GM18951 (cell line): Measurements from ENCODE around the gene EPB41L5.
"Not testable (repeated sequence)": the region's sequence is repeated elsewhere in the genome, so short reads cannot be mapped to it uniquely, and the experiment has no call there.

ENCODE experiments used
- POLR2A ChIP-seq: IDR thresholded peaks from 4 replicates; pipeline ENCODE4 v1.6.1; 2011; ENCODE audit warnings: mild to moderate bottlenecking; ENCODE audit not compliant: insufficient read length, insufficient read depth; ENCODE audit errors: extremely low read depth
- in situ Hi-C: fragments of 300-500 bp; cut with MboI; formaldehyde crosslinking; loops from one replicate; pipeline ENCODE4 v1.12.0; 2022; ENCODE audit warnings: low sequenced_read_pairs, mixed read lengths, inconsistent platforms; ENCODE audit not compliant: unreplicated experiment

The EPB41L5 gene

GRCh38 chr2:120014226-120014980 is 1.5 kb downstream of the EPB41L5 start:
- in situ Hi-C loops, result no loop called here

GRCh38 chr2:120016800-120017199 is 3.9 kb downstream of the EPB41L5 start:
- TF ChIP-seq POLR2A, result no peak
- in situ Hi-C loops, result no loop called here

More at GRCh38 chr2:120014226-120014980, 1.5 kb downstream of the EPB41L5 start:
- TF ChIP-seq POLR2A, result no peak

- in situ Hi-C loops, result no loop called here
Observed at GRCh38 chr2:120017201-120017600, 4.3 kb downstream of the EPB41L5 start.

GRCh38 chr2:120018549-120018948 is 5.7 kb downstream of the EPB41L5 start:
- TF ChIP-seq POLR2A, result no peak
- in situ Hi-C loops, result no loop called here

More at GRCh38 chr2:120017201-120017600, 4.3 kb downstream of the EPB41L5 start:
- TF ChIP-seq POLR2A, result no peak

DNA sequence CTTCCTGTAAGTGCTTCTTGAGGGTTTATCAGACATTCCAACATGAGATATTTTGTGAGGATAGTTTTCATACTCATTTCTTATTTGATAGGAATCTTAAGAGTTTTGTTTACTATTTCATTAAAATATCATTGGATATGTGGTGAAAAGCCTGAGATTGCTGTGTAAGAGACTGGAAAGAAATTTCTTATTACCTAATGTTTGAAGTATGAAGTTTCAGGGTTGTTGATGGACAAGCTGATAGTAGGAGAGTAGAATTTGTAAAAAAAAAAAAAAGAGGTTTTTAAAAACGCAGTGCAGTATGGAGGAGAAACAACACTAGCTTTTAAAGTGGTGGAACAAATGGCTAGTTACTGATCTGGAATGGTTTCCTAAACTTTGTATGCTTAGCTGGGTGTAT is 7.7 kb downstream of the EPB41L5 start:
- no peak for TF ChIP-seq POLR2A
- in situ Hi-C loops, result no loop called here

DNA sequence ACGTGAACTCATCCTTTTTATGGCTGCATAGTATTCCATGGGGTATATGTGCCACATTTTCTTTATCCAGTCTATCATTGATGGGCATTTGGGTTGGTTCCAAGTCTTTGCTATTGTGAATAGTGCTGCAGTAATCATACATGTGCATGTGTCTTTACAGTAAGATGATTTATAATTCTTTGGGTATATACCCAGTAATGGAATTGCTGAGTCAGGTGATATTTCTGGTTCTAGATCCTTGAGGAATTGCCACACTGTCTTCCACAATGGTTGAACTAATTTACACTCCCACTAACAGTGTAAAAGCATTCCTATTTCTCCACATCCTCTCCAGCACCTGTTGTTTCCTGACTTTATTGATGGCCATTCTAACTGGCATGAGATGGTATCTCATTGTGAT is 9.6 kb downstream of the EPB41L5 start:
- in situ Hi-C loops, result not testable (repeated sequence)

- TF ChIP-seq POLR2A, result no peak
- in situ Hi-C loops, result no loop called here
Observed at GRCh38 chr2:120026890-120027289, 14.0 kb downstream of the EPB41L5 start.

DNA sequence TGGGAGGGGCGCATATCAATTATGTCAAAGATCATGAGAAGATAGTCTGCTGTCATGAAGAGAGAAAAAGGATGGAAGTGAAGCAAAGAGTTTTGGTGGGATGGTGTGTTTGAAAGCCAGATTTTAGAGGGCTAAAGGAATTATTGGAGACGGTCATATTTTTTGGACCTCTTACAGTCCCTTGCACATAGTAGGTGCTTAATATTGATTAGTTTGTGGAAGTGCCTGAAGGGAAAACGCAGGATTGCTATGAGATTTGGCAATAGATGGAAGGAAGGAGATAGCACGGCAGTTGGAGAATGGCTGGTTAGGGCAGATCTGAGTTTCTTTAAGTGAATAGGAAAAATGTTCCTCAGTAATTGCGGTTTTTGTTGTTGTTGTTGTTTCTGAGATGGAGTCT is 15.9 kb downstream of the EPB41L5 start:
- TF ChIP-seq POLR2A, result no peak
- in situ Hi-C loops, result no loop called here

GRCh38 chr2:120029672-120030640 is 17.1 kb downstream of the EPB41L5 start:
- in situ Hi-C loops, result no loop called here
- TF ChIP-seq POLR2A, result no peak

DNA sequence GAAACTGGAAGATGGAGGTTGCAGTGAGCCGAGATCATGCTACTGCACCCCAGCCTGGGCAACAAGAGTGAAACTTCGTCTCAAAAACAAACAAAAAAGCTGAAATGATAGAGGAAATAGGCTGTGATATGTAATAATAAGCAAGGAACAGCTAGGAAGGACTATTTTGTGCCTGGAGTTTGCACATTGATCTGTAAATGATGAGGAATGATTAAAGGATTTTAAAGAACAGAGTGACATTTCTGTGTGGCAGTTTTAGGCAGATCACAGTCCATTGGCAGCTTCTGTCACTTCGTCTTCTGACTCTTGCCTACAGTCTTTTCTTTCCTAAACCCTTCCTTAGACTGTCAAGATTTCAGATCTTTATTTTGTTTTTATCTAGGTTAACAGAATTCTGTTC is 19.4 kb downstream of the EPB41L5 start:
- no peak for TF ChIP-seq POLR2A
- in situ Hi-C loops, result no loop called here

DNA sequence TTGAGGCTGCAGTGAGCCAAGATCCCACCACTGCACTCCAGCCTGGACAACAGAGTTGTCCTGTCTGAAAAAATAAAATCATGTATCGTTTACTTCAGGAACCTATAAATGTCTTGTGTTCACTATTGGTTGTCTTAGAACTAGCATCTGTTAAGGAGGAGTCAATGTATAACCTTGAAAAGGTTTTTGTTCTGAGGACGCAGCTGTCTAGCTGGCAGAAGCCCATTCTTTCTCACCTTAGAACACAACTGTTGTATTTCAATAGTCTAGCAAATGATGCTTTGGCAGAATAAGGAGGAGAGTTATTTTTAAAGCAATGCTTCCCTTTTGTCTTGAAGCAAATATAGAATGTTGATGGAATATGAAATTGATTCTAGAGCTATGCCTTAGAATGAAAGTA is 21.1 kb downstream of the EPB41L5 start:
- in situ Hi-C loops, result no loop called here

DNA sequence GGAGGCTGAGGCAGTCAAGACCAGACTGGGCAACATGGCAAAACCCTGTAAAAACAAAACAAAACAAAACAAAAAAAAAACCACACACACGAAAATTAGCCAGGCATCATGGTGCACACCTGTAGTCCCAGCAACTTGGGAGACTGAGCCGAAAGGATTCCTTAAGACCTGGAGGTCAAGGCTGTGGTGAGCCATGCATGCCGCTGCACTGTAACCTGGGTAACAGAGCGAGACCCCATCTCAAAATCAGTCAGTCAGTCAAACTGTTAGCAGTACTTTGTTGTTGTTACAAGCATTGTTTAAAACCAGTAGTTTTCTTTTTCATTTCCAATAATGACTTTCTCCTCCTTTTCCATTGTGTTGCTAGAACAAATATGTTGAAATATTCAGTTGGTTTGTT is 21.7 kb downstream of the EPB41L5 start:
- in situ Hi-C loops, result no loop called here
- TF ChIP-seq POLR2A, result no peak

More for the DNA sequence above, 21.1 kb downstream of the EPB41L5 start:
- no peak for TF ChIP-seq POLR2A

- in situ Hi-C loops, result no loop called here
- TF ChIP-seq POLR2A, result no peak
Observed at GRCh38 chr2:120036145-120036544, 23.3 kb downstream of the EPB41L5 start.

DNA sequence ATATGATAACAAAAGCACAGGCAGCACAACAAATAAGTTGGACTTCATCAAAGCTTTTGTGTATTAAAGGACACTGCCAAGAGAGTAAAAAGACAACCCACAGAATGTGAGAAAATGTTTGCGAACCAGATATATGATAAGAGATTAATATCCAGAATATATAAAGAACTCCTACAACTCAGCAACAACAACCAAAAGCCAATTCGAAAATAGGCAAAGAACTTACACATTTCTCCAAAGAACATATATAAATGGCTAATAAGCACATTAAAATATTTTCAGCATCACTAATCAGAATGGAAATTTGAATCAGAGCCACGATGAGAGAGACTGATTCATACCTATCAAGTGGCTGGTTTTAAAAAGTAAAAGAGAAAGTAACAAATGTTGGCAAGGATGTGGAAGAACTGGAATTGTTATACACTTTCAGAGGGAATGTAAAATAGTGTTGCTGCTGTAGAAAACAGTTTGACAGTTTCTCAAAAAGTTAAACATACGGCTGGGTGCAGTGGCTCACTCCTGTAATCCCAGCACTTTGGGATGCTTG is 25.2 kb downstream of the EPB41L5 start:
- in situ Hi-C loops, result no loop called here
- TF ChIP-seq POLR2A, result no peak

- TF ChIP-seq POLR2A, result no peak
- in situ Hi-C loops, result no loop called here
Observed at GRCh38 chr2:120042359-120042758, 29.5 kb downstream of the EPB41L5 start.
